Calu3 (cell line): ENCODE measurements around the gene HECW1. TPM values are rescaled to one million over a fixed set of nuclear protein-coding genes. Genes with fewer than 3 reads are reported as not detected.

ENCODE experiments used
- BruUV-seq: library from RNA; stranded (reverse); fragments of 400-500 nt; replicated peaks from 2 replicates; lab custom pipeline; 2021; lab: Mats Ljungman, UMichigan
- CTCF ChIA-PET: fragments of 300-600 bp; sonication (Branson Sonifier 250); formaldehyde crosslinking; loops from one replicate; lab custom pipeline; 2022; ENCODE audit warnings: antibody characterized with exemption; lab: Charles Lee
- DNase-seq: peaks from one replicate; pipeline ENCODE4 v3.0.0; 2022
- H3K27ac Mint-ChIP-seq: one replicate; pipeline ENCODE4 v1.8.0; 2022; ENCODE audit warnings: mixed read lengths; ENCODE audit not compliant: unreplicated experiment
- H3K27me3 Mint-ChIP-seq: one replicate; pipeline ENCODE4 v1.8.0; 2022; ENCODE audit warnings: mixed read lengths; ENCODE audit not compliant: unreplicated experiment
- H3K36me3 Mint-ChIP-seq: one replicate; pipeline ENCODE4 v1.8.0; 2022; ENCODE audit warnings: mild to moderate bottlenecking, moderate library complexity, mixed read lengths; ENCODE audit not compliant: insufficient read depth, unreplicated experiment
- H3K4me1 Mint-ChIP-seq: one replicate; pipeline ENCODE4 v1.8.0; 2022; ENCODE audit warnings: mild to moderate bottlenecking, low read depth, mixed read lengths; ENCODE audit not compliant: unreplicated experiment
- H3K4me3 Mint-ChIP-seq: one replicate; pipeline ENCODE4 v1.8.0; 2022; ENCODE audit warnings: mild to moderate bottlenecking, low read depth, moderate library complexity, mixed read lengths; ENCODE audit not compliant: unreplicated experiment
- H3K9me3 Mint-ChIP-seq: one replicate; pipeline ENCODE4 v1.8.0; 2022; ENCODE audit warnings: low read depth, mixed read lengths; ENCODE audit not compliant: unreplicated experiment
- CTCF ChIP-seq: fragments of 200-600 bp; IDR thresholded peaks from one replicate; pipeline ENCODE4 v1.8.0; 2022; ENCODE audit warnings: antibody characterized with exemption; ENCODE audit not compliant: unreplicated experiment
- intact Hi-C: fragments of 100-400 bp; cut with micrococcal nuclease; formaldehyde crosslinking; loops from one replicate; pipeline ENCODE4 v1.10.0; 2022; ENCODE audit not compliant: unreplicated experiment
- total RNA-seq: library from RNA; stranded (reverse); gene quantifications from 2 replicates; pipeline ENCODE4 v1.2.3, GENCODE V29; 2022

HECW1 gene
- total RNA-seq, 1 experiment from 2014 or later: 0.33 TPM

DNA sequence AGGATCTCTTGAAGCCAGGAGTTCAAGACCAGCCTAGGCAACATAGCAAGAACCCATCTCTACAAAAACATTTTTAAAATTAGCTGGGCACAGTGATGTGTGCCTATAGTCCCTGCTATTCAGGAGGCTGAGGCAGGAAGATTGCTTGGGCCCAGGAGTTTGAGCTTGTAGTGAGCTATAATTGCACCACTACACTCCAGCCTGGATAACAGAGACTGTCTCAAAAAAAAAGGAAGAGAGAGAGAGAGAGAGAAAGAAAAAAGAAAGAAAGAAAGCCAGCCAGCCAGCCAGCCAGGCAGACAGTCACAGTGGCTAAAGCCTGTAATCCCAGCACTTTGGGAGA is 375.3 kb downstream of the HECW1 start:
- no peak for DNase-seq
- Mint-ChIP-seq H3K36me3 (peaks cover 9% of the 10 kb centered on the region), H3K27ac (peak overlapping the region; percentile 92), H3K9me3 (peaks cover 9% of the 10 kb centered on the region), H3K4me3 (peak overlapping the region; percentile 12), H3K4me1 (peaks cover 73% of the 10 kb centered on the region), H3K27me3 (no peaks in the 10 kb centered on the region)
- BruUV-seq: no TSS peak
- intact Hi-C loops: loop anchor here (1.0 to 2.0 kb wide), 3 partner anchors 33 to 161 kb away; no protein-coding TSS in a partner anchor
- no peak for TF ChIP-seq CTCF
- CTCF ChIA-PET: interaction anchor here (2.7 kb wide), 1 partner anchor 95 kb away, joined by 18 read pairs; the partner anchor contains the start of gene STK17A

DNA sequence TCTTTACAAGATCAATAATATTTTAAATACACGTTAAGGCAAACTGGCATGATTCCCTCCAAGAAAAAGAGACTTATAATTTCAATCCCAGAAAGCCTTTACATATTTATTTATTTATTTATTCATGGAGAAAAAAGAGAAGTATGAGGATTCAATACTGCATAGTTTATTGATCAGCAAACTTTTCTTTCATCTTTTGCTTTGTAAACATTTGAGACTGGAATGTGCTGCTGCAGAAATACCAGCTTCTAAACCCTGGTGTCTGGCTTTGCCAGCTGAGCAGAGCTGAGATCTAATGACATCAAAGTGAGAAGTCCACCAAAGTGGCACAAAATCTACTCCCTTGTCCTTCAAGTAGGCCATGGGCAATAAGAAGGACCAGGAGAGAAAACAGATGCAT is 376.8 kb downstream of the HECW1 start:
- peaks cover 10% of the 10 kb centered on the region for H3K9me3 Mint-ChIP-seq
- H3K36me3 Mint-ChIP-seq: peaks cover 9% of the 10 kb centered on the region
- H3K27ac Mint-ChIP-seq: no peak overlapping the region
- DNase-seq: no peak
- H3K4me1 Mint-ChIP-seq: peaks cover 58% of the 10 kb centered on the region
- intact Hi-C loops: no loop called here
- no peaks in the 10 kb centered on the region for H3K27me3 Mint-ChIP-seq
- H3K4me3 Mint-ChIP-seq: no peak overlapping the region
- no TSS peak for BruUV-seq
- no peak for TF ChIP-seq CTCF
- CTCF ChIA-PET: no interaction called here

DNA sequence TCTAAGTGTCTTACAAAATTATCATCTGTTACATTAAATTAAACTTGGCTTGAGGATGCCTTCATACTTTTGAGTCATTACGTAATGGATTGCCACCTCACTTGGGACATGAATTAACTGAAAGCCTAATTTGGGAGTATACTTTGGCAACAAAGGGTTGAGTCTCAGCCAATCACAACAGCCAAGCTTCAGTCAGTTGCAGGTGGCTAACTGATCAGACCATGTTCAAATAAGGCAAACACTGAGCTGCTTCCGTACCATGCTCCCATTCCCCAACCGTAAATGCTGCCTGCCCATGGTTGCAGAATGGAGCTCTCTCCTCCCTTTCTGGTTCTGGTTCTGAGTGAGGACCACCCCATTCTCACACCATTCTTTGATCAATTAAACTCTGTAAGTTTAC is 377.6 kb downstream of the HECW1 start:
- H3K27me3 Mint-ChIP-seq: no peaks in the 10 kb centered on the region
- peaks cover 9% of the 10 kb centered on the region for H3K36me3 Mint-ChIP-seq
- no peak overlapping the region for H3K27ac Mint-ChIP-seq
- no TSS peak for BruUV-seq
- H3K4me3 Mint-ChIP-seq: no peak overlapping the region
- DNase-seq: no peak
- CTCF ChIA-PET: no interaction called here
- peaks cover 11% of the 10 kb centered on the region for H3K9me3 Mint-ChIP-seq
- peaks cover 50% of the 10 kb centered on the region for H3K4me1 Mint-ChIP-seq
- TF ChIP-seq CTCF: no peak
- intact Hi-C loops: no loop called here

GRCh38 chr7:43491123-43491522 is 378.7 kb downstream of the HECW1 start:
- Mint-ChIP-seq H3K4me3 (no peak overlapping the region), H3K4me1 (peaks cover 39% of the 10 kb centered on the region), H3K27me3 (no peaks in the 10 kb centered on the region), H3K27ac (no peak overlapping the region), H3K36me3 (peaks cover 9% of the 10 kb centered on the region), H3K9me3 (peaks cover 11% of the 10 kb centered on the region)
- TF ChIP-seq CTCF: no peak
- DNase-seq: no peak
- BruUV-seq: no TSS peak
- CTCF ChIA-PET: interaction anchor here (0.9 kb wide), 1 partner anchor 11 kb away, joined by 3 read pairs; no protein-coding TSS in a partner anchor
- intact Hi-C loops: no loop called here
